GM10266 (cell line): Measurements from ENCODE around the gene AGK.
"Not testable (repeated sequence)": the region's sequence is repeated elsewhere in the genome, so short reads cannot be mapped to it uniquely, and the experiment has no call there.

Source experiments
- DNase-seq: peaks from one replicate; pipeline ENCODE4 v3.0.0; 2012; ENCODE audit errors: extremely low spot score
- CTCF ChIP-seq: IDR thresholded peaks from 2 replicates; pipeline ENCODE4 v1.5.1; 2012; ENCODE audit warnings: mild to moderate bottlenecking, low read depth; ENCODE audit not compliant: control insufficient read depth, insufficient read depth; ENCODE audit errors: missing control alignments

Gene AGK

GRCh38 chr7:141646826-141647480 is 95.7 kb downstream of the AGK start:
- TF ChIP-seq CTCF: no peak
- DNase-seq: no peak

GRCh38 chr7:141647701-141648100 is 96.5 kb downstream of the AGK start:
- DNase-seq: not testable (repeated sequence)

- no peak for TF ChIP-seq CTCF
- DNase-seq: no peak
Observed at GRCh38 chr7:141648276-141649114, 97.3 kb downstream of the AGK start.

GRCh38 chr7:141649137-141649864 is 98.1 kb downstream of the AGK start:
- no peak for DNase-seq
- TF ChIP-seq CTCF: no peak

GRCh38 chr7:141649865-141650634 is 98.8 kb downstream of the AGK start:
- peak; percentile 66 for TF ChIP-seq CTCF
- peak; percentile 27 for DNase-seq

- no peak for TF ChIP-seq CTCF
- no peak for DNase-seq
Observed at GRCh38 chr7:141651417-141651816, 100.2 kb downstream of the AGK start.

- no peak for DNase-seq
- TF ChIP-seq CTCF: peak; percentile 1
Observed at GRCh38 chr7:141652691-141653090, 101.5 kb downstream of the AGK start.
